Fibroblast of skin of left quadriceps (primary cell): Measurements from ENCODE around the gene PIGU.

Experiments used
- DNase-seq, 2 experiments: peaks; one replicate each; pipeline ENCODE4 v3.0.0-alpha.2; 2013; ENCODE audit warnings: low read depth in 2 of 2

PIGU gene

GRCh38 chr20:34557936-34558319 is 119.0 kb downstream of the PIGU start:
- no peak for DNase-seq

GRCh38 chr20:34553366-34553867 is 123.5 kb downstream of the PIGU start:
- no peak for DNase-seq

GRCh38 chr20:34552569-34552968 is 124.3 kb downstream of the PIGU start:
- no peak for DNase-seq

DNA sequence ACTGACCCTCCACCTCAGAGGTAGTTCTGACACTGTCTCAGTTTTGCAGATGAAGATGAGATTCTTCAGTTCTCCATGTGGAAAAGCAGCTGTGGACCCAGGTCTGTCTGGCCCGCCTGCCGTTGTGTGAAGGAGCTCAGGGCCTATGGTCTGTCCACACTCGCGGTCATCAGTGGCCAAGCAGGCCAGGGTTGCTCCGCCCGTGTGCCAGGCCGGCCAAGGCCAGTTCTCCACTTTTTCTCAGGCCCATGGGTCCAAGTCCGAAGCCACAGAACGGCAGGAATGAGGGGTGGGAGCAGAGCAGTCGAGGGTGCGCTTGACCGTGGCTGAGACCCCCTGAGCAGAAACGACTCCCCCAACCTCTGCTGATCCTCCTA is 127.0 kb downstream of the PIGU start:
- no peak for DNase-seq

- no peak for DNase-seq
These were observed 127.5 kb downstream of the PIGU start for GRCh38 chr20:34549291-34549928.

DNA sequence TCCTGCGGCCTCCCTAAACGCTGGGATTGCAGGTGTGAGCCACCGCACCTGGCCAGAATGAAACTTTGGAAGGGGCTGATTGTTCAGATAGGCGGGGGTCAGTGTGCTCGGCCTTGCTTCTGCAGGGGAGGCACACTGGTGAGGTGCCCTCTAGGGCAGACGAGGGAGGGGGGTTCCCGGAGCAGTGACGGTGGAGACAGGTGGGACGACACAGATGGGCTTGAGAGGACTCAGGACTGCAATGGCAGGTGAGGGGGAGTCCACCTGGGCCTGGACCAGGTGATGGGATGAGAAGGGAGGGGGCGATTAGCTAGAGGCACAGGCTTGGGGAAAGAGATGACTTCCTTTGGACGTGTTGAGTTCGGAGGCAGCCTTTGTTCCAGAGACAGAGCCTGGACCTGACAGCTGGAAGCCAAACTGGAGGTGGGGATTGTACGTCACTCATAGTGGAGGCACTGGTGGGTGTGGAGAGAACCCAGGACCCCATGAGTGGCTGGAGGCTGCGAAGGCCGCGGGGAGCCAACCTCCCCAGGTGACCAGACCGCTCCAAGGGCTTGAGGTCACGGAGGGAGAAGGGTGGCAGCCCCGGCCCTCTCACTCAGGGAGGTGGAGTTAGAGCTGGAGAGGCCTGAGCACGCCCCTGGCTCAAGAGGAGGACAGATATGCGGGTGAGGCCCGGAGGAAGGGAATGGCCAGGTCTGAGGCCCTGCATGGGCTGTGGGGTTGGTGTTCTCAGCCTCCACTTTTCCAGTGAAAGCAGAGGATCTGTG is 128.9 kb downstream of the PIGU start:
- DNase-seq, result no peak

- DNase-seq, result no peak
These were observed 130.1 kb downstream of the PIGU start for GRCh38 chr20:34546751-34547181.

DNA sequence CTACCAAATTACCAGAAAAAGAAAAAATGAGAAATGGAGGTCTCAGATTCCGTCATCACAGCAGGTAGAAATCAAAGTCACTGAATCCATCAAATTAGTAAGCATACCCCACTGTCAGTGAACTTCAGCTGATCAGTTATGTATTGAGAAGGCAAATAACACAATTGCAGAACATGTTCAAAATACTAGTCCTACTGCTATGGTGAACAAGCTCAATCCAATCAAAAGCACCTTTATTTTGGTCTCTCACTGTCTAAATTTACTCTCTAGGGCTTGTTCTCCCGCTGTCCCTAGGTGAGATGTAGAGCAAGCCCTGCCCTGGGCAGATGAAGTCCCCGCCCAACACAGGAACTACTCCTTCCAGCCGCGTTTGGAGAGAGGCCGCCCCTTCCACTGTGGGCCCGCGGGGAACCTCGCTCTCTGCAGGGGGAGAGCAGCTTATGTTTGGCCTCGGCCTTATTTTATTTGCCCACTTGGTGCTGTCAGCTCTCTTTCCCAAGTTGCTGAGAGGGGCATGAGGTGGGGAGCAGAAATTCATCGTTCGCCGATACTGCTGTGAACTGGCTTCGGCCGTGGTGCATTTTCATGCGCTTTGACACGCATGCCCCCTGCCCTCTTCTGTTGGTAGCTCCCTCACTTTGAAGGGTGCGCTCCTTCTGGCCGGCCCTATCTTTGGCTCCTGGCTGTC is 132.6 kb downstream of the PIGU start:
- no peak for DNase-seq

GRCh38 chr20:34543463-34544056 is 133.3 kb downstream of the PIGU start:
- DNase-seq, result no peak

GRCh38 chr20:34542439-34542838 is 134.5 kb downstream of the PIGU start:
- DNase-seq, result no peak

DNA sequence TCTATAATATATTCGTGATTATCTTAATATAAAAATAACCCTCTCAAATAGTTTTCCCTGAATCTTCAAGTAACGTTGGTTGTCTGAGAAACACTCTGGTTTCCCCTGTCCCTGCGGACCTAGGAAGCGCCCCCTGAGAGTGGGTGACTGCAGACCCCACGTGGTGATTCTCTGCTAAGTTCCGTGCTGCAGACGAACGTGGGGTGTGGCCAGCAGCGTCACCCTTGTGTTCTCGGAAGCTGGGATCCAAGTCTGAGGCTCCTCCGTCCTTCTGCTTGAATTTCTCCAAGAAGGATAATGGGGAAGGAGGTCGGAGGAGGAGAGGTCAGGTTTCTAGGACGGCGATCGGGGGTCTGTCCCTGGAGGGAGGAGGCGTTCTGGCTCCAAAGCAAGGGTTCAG is 135.0 kb downstream of the PIGU start:
- no peak for DNase-seq

- DNase-seq, result no peak
These were observed 135.5 kb downstream of the PIGU start for GRCh38 chr20:34541264-34541901.

- no peak for DNase-seq
These were observed 136.2 kb downstream of the PIGU start for GRCh38 chr20:34540596-34541263.

GRCh38 chr20:34539756-34540155 is 137.1 kb downstream of the PIGU start:
- DNase-seq, result no peak

DNA sequence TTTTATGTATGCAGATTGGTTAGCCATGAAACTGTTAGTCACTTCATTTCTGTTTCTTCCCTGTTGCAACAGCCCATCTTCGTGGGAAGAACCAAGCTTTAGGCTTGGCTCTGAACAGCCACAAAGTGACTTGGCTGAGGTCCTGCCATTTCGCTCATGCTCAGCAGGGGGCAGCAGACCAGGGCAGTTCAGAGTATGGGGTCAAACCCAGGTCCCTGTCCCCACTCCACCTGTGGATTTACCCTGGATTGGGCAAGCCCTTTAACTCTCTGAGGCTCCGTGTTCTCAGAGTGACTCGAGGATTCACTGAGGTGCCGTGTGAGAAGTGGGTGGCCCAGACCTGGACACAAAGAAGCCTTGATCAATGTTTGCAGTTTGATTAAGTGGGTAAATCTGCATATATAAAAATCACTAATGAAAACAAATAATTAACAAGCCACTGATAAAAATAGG is 138.2 kb downstream of the PIGU start:
- peak in 1 of 2 experiments; percentile 18 for DNase-seq

- DNase-seq, result no peak
These were observed 139.2 kb downstream of the PIGU start for GRCh38 chr20:34537651-34538050.

GRCh38 chr20:34536798-34537394 is 140.0 kb downstream of the PIGU start:
- DNase-seq, result no peak

DNA sequence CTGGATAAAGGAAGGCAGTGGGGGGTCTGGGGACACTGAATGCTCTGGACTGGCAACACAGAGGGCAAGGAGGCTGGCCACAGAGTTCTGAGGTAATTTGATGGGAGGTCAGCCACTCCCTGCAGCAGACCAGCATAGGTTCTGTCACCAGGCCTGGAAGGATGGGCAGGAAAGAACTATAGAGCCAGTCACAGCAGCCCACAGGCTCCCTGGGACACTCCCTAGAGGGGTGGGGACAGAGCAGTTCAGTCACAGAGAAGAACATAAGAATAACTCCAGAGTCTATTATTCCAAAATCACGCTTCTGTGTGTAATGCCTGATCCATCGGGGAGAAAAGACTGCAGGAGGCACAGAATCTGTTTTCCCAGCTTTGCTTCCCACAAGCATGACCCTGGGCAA is 141.0 kb downstream of the PIGU start:
- DNase-seq, result no peak

DNA sequence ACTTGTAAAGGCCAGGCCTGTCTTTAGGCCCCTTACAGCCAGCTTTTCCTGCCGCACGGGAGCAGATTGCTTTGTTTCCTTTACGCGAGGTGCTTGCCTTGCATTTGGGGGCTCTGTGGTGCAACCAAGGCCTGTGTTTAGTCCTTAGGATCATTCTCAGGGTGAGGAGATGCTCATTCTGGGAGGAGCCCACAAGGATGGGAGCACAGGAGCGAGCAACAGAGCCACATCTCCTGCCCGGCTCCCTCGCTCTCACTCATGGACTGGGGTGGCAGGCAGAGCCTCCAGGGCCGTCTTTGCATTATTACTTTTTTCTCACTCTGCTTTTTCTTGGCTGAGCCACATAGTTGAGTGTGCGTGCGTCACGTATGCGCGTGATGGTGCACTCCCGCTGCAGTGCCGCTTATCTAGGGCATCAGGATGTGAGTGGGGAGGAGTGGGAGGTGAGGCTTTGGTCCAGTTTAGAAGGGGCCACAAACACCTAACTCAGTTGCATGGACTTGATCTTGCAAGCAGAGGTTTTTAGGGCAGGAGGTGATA is 141.5 kb downstream of the PIGU start:
- DNase-seq, result no peak

DNA sequence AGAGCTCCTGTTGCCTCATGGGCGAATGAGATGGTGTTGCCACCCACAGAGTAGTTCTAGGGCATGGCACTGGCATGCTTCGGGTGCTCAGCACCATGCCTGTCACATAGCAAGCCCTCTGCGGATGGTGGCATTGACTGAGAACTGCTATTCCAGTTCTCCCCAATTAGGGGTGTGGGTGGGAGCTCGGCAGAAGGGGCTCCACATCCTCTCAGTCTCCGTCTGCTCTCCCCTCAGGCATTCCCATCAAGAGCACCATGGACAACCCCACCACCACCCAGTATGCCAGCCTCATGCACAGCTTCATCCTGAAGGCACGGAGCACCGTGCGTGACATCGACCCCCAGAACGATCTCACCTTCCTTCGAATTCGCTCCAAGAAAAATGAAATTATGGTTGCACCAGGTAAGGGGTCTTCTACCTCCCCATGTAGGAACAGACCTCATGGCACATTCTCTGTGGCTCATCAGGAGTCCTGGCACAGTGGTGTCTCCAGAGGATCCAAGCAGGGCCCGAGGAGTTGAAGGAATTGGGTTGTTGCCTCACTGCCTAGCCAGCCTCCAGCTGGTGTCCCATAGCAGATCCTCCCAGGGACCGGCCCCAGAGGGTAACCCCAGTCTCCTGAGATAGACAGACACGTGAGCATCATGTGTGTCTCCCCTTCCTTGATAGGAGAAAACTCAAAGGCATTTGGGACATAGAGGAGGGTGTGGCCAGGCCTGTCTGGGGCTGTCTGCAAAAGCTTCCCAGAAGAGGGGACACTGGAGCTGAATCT is 142.3 kb downstream of the PIGU start:
- no peak for DNase-seq
